Suprapubic skin (tissue), 4 donors: ENCODE data around the gene CNIH2. TPM values are rescaled to one million over a fixed set of nuclear protein-coding genes. Genes with fewer than 3 reads are reported as not detected.
"Not testable (repeated sequence)": the region's sequence is repeated elsewhere in the genome, so short reads cannot be mapped to it uniquely, and the experiment has no call there.

Experiments
- DNase-seq, 2 donors: peaks; one replicate each; pipeline ENCODE4 v3.0.0-alpha.2; 2019; ENCODE audit warnings: low spot score in 2 of 2
- H3K27ac ChIP-seq: fragments of 200-600 bp; sonication (generic); one replicate; pipeline ENCODE4 v1.5.1; 2019
- H3K27me3 ChIP-seq: fragments of 200-600 bp; sonication (generic); one replicate; pipeline ENCODE4 v1.5.1; 2019
- H3K36me3 ChIP-seq: fragments of 200-600 bp; sonication (generic); one replicate; pipeline ENCODE4 v1.5.1; 2019
- H3K4me1 ChIP-seq: fragments of 200-600 bp; sonication (generic); one replicate; pipeline ENCODE4 v1.5.1; 2019
- H3K4me3 ChIP-seq: fragments of 200-600 bp; sonication (generic); one replicate; pipeline ENCODE4 v1.5.1; 2019; ENCODE audit warnings: mild to moderate bottlenecking
- H3K9me3 ChIP-seq: fragments of 200-600 bp; sonication (generic); one replicate; pipeline ENCODE4 v1.5.1; 2019
- EP300 ChIP-seq: sonication (generic); formaldehyde crosslinking; IDR thresholded peaks from one replicate; pipeline ENCODE4 v1.6.1; 2017; ENCODE audit warnings: antibody characterized with exemption
- POLR2A ChIP-seq, 2 donors: fragments of 450-650 bp; IDR thresholded peaks; one replicate each; pipeline ENCODE4 v1.6.1; 2017; ENCODE audit warnings: antibody characterized with exemption in 2 of 2, mild to moderate bottlenecking in 2 of 2, moderate library complexity in 2 of 2
- POLR2AphosphoS5 ChIP-seq, 3 donors: sonication (generic); formaldehyde crosslinking; IDR thresholded peaks; one replicate each; pipeline ENCODE4 v1.6.1; 2017; ENCODE audit warnings: antibody characterized with exemption in 3 of 3
- WGBS: methylation state at CpG from one replicate; pipeline ENCODE4 v1.1.5; 2018; 5-methylcytosine and 5-hydroxymethylcytosine counted together
- total RNA-seq, 4 donors: library from RNA; depleted of rRNA; stranded (reverse); fragments of >200 nt; gene quantifications; one replicate each; pipeline ENCODE4 v1.1.0, GENCODE V29; 2016
- TF ChIP-seq, protein P1 (sequence below), 2 donors: fragments of 200-600 bp in 1 of 2; fragments of 450-650 bp in 1 of 2; sonication (generic) in 1 of 2; IDR thresholded peaks; one replicate each; pipeline ENCODE4 v1.5.1; 2016 to 2019; ENCODE audit warnings: antibody characterized with exemption in 2 of 2, mild to moderate bottlenecking in 1 of 2, moderate library complexity in 1 of 2

CNIH2 gene
- total RNA-seq, 4 donors from 2014 or later = 1.1 to 2.5 (median 1.9) TPM; not detected in 1

DNA sequence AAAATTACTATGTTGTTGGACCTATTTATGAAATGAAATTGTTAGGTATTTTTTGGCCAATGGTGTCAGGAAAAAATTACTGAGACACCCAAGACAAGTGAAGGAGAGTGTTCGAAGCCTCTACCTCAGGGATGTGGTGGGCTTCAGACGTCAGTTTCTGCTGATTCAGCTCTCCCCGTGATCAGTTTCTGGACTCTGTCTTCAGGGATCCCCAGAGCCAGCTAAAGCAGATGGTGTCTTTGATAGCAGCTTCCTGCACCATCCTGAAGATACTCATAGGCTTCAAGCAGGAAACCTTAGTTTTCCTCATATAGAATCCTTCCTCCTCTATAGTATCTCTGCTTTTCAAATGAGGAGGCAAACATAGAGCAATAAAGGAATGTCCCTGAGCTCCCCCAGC is 31.5 kb downstream of the CNIH2 start:
- Histone ChIP-seq H3K9me3 (no peaks in the 10 kb centered on the region), H3K36me3 (no peaks in the 10 kb centered on the region), H3K4me3 (no peak overlapping the region), H3K27ac (no peak overlapping the region), H3K4me1 (peaks cover 20% of the 10 kb centered on the region), H3K27me3 (no peaks in the 10 kb centered on the region)
- WGBS = 55% methylated on average over 3 of the region's 3 CpGs
- no peak for TF ChIP-seq POLR2AphosphoS5 (IDR thresholded peaks at IDR 0.05)
- TF ChIP-seq, protein P1, sequence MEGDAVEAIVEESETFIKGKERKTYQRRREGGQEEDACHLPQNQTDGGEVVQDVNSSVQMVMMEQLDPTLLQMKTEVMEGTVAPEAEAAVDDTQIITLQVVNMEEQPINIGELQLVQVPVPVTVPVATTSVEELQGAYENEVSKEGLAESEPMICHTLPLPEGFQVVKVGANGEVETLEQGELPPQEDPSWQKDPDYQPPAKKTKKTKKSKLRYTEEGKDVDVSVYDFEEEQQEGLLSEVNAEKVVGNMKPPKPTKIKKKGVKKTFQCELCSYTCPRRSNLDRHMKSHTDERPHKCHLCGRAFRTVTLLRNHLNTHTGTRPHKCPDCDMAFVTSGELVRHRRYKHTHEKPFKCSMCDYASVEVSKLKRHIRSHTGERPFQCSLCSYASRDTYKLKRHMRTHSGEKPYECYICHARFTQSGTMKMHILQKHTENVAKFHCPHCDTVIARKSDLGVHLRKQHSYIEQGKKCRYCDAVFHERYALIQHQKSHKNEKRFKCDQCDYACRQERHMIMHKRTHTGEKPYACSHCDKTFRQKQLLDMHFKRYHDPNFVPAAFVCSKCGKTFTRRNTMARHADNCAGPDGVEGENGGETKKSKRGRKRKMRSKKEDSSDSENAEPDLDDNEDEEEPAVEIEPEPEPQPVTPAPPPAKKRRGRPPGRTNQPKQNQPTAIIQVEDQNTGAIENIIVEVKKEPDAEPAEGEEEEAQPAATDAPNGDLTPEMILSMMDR (IDR thresholded peaks at IDR 0.05) = no peak
- TF ChIP-seq EP300 = no peak
- no peak for TF ChIP-seq POLR2A (IDR thresholded peaks at IDR 0.05)
- no peak for DNase-seq

- 80% methylated on average over 8 of the region's 8 CpGs for WGBS
- no peak overlapping the region for H3K4me3 ChIP-seq
- no peaks in the 10 kb centered on the region for H3K27me3 ChIP-seq
- no peaks in the 10 kb centered on the region for H3K9me3 ChIP-seq
- no peak for DNase-seq
- peaks cover 20% of the 10 kb centered on the region for H3K4me1 ChIP-seq
- H3K36me3 ChIP-seq = no peaks in the 10 kb centered on the region
- no peak overlapping the region for H3K27ac ChIP-seq
- TF ChIP-seq POLR2AphosphoS5 (IDR thresholded peaks at IDR 0.05) = no peak
- TF ChIP-seq, protein P1 (IDR thresholded peaks at IDR 0.05) = no peak
- no peak for TF ChIP-seq EP300
- no peak for TF ChIP-seq POLR2A (IDR thresholded peaks at IDR 0.05)
Measured at GRCh38 chr11:66310324-66310723, 32.3 kb downstream of the CNIH2 start.

GRCh38 chr11:66310803-66311440 is 32.9 kb downstream of the CNIH2 start:
- H3K27me3 ChIP-seq, DNase-seq, H3K4me3 ChIP-seq, H3K36me3 ChIP-seq, H3K9me3 ChIP-seq, H3K27ac ChIP-seq: not testable (repeated sequence)
- WGBS = 83% methylated on average over 18 of the region's 18 CpGs
- H3K4me1 ChIP-seq = peaks cover 21% of the 10 kb centered on the region

DNA sequence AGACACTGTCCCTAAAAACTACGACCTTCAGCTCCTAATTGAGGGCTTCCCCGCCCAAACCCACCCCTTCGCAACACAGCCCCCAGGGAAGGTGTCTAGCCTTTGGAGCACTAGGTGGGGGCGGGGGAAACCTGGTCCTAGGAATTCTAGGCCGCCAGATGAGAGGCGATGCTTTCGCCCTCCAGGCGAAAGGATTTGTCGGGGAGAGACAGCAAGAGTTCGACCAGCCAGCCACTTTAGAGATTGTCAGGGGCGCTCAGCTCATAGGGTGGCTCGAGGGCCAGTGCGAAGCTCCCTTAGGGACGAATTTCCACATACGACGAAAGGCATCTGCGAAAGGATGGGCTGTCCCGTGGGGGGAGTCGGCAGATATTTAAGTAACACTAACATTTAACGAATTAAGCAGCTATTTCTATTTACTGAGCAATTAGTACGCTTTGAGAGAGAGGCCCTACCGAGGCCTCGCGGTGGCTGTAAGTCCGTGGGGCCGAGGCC is 33.5 kb downstream of the CNIH2 start:
- Histone ChIP-seq H3K4me1 (peaks cover 27% of the 10 kb centered on the region), H3K4me3 (peak overlapping the region; percentile 53), H3K36me3 (no peaks in the 10 kb centered on the region), H3K9me3 (no peaks in the 10 kb centered on the region), H3K27ac (peak overlapping the region; percentile 78), H3K27me3 (no peaks in the 10 kb centered on the region)
- DNase-seq = no peak
- 17% methylated on average over 16 of the region's 26 CpGs for WGBS
- no peak for TF ChIP-seq POLR2AphosphoS5 (IDR thresholded peaks at IDR 0.05)
- TF ChIP-seq, protein P1 (IDR thresholded peaks at IDR 0.05) = peak; percentile 89 to 96

DNA sequence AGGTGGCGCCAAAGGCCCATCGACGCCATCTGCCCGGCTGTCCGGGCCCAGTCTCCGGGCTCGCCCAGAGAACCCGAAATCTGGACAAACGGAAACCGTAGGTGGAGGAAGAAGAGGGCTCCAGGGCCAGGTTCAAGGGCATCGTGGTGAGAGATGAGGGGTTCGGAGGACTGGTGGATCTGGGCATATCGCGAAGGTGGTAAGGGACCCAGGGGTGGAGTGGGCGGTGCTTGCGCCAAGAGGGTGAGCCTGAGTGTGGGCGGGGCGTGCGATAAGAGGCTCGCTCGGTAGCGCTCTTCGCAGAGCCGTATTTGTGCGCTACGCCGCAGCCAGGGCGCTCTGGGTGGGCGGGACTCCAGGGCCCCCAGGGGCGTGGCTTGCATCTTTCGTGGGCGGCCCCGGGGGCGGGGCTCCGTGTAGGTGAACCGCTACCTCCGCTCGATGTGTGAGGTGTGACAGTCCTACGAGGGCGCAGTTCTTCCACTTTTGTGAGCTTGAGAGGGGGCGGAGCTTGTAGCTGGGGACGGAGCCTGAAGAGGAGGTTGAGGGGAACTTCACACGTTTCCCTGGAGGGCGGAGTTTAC is 34.1 kb downstream of the CNIH2 start:
- peaks cover 32% of the 10 kb centered on the region for H3K4me1 ChIP-seq
- H3K27ac ChIP-seq = peak overlapping the region; percentile 78
- H3K4me3 ChIP-seq = peak overlapping the region; percentile 53
- no peaks in the 10 kb centered on the region for H3K9me3 ChIP-seq
- no peaks in the 10 kb centered on the region for H3K27me3 ChIP-seq
- TF ChIP-seq POLR2AphosphoS5 (IDR thresholded peaks at IDR 0.05) = peak in 2 of 3 donors; percentile 5 to 43
- no peak for TF ChIP-seq EP300
- under 1% methylated on average over 36 of the region's 44 CpGs for WGBS
- peak; percentile 94 to 95 for DNase-seq
- no peaks in the 10 kb centered on the region for H3K36me3 ChIP-seq

DNA sequence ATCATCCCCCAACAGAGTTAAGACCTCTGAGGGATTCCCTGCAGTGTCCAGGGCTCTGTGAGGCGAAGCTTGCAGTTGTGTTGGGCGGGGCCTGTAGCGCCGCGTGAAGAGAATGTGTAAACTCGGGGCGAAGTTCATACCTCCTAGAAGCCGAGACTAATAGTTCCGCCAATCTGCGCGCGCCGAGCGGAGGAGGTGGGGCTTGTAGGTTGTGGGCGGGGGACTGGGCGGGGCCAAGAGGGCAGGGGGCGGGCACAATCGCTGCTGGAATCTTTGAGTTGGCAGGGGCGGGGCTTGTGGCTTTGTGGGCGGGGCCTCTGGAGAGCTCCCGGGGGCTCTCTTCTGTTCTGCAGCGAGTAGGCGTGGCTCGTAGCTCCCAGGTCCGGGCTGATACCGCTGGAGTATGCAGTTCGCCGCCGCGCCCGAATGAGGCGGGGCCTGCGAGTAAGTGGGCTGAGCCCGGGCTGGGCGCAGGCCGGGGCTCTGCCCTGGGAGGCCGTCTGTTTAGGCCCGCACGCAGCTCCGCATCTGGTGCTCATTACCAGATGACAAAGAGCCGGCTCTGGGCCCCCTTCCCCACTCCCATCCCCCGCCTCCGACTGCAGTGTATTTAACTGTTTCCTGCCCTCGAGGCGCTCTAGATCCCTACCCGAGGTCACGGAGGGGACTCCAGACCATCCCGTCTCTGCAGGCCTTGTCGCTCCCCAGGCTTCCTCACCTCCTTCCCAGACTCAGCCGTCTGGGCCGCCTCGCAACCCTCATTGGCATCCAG is 34.8 kb downstream of the CNIH2 start:
- Histone ChIP-seq H3K4me3 (peak overlapping the region; percentile 53), H3K27ac (peak overlapping the region; percentile 78), H3K27me3 (no peaks in the 10 kb centered on the region), H3K36me3 (no peaks in the 10 kb centered on the region), H3K4me1 (peaks cover 39% of the 10 kb centered on the region), H3K9me3 (no peaks in the 10 kb centered on the region)
- DNase-seq = peak; percentile 99 to 100
- WGBS = under 1% methylated on average over 21 of the region's 52 CpGs
- TF ChIP-seq, protein P1 (IDR thresholded peaks at IDR 0.05) = no peak
- TF ChIP-seq EP300 (no peak), POLR2A (IDR thresholded peaks at IDR 0.05) (no peak), POLR2AphosphoS5 (IDR thresholded peaks at IDR 0.05) (no peak)
